Activated naive CD4-positive, alpha-beta T cell (primary cell): Measurements from ENCODE around the gene PCNX2.
"Not testable (repeated sequence)": the region's sequence is repeated elsewhere in the genome, so short reads cannot be mapped to it uniquely, and the experiment has no call there.

ENCODE experiments used
- DNase-seq, 4 experiments: peaks; one replicate each; lab custom pipeline; 2025; lab: John Stamatoyannopoulos, UW

Gene PCNX2

DNA sequence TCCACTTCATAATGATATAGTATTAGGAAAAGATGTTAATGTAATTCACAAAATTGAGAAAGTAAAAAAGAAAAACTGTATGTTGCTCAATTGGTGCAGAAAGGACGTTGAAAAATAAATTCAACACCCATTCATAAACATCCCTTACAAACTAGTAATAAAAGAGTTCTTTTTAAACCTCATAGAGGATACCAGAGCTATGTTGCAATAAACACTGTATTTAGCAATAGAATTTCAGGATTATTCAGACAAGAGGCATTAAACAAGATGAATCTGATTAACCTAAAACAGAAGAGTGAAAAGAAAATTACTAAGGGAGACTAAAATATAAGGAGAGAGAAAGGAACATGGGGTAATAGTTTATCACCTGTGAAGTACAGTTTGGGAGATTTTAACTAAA, 190.3 kb downstream of the PCNX2 start:
- DNase-seq: no peak

DNA sequence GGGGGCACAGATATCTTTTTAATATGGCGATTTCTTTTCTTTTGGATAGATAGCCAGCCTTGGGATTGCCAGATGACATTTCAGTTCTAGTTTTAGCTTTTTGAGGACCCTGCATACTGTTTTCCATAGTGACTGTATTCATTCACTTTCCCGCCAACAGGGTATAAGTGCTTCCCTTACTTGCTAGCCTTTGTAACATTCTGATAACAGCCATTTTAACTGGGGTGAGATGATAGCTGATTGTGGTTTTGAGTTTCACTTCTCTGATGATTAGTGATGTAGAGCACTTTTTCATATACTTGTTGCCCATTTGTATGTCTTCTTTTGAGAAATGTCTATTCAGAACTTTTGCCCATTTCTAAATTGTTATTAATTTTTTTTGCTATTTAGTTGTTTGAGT, 193.2 kb downstream of the PCNX2 start:
- no peak for DNase-seq

DNA sequence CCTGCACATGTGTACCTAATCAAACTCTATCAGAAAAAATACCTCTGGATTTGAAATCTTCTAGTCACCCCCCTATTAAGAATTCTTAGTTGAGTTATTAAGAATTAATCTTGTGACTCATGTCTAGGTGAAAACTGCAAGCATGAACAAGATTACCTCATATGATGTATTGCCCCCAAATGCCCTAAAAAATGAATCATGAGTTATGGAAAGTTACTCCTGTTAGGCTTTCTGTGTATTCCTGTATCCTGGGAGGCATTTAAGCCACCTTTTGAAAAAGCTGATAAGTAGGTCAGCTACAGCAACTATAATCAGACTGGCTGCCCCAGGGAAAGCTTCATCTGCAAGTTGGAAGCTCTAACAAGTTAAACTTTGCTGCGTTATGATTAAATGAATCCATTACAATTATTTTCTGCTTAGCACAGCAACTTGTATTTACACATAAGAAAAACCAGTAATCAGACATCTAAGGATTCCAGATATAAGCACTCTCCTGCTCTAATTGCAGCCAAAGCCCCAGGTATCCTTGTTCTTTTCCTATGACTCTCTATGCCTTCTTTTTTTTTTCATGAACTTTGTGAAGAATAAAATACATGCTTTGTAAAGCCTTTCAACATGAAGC, 197.5 kb downstream of the PCNX2 start:
- no peak for DNase-seq

DNA sequence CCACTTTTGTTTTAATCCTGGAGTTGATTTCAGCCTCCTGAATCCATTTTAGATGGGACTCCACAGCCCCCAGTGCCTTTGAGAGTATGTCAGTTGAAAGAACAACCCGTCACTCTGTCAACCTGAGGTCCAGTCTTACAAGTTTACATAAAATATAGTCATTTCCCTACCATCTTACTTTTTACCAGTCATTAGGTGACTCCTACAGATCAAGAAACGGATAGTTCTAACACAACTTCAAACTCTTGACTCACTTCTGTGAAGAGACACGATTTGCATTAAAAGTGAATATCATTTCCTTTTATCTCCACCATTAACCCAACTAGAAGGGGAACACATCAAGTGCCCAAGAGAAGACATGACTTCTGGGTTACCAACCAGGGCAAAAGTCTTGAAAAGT, 198.0 kb downstream of the PCNX2 start:
- DNase-seq: no peak

DNA sequence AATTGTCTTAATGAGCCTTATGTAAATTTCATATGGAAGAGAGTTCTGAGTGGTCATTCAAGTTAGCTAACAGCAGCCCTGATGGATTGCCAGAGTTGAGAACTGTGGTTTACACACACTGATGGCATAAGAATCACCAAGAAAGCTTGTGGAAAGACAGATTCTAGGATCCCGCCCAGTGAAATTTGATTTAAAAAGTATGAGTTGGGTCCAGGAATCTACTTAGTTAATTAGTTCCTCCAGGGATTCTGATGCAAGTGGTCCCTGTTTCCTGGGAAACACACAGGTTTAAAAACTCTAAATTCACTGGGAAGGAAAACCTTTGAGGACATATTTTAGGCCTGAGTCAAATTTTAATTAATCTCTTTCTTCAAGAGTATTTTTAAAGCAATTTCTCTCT, 200.8 kb downstream of the PCNX2 start:
- no peak for DNase-seq

DNA sequence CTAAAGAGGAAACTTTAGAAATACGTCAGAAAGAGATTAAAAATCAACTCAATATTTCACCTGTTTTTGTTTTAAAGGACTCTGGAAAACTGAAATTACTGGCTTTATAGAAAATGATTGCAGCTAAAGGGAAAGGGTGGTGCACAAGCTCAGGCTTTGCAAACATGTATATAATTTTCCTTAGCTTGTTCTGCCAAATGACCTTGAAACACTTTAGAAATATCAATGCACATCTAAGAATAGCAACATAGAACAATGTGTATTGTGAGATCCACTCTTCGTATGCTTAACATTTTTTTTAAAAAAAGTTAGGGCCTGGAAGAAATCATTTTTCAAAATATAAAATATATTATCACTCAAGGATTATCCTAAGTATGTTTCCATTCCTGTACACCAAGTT, 201.3 kb downstream of the PCNX2 start:
- DNase-seq: no peak

DNA sequence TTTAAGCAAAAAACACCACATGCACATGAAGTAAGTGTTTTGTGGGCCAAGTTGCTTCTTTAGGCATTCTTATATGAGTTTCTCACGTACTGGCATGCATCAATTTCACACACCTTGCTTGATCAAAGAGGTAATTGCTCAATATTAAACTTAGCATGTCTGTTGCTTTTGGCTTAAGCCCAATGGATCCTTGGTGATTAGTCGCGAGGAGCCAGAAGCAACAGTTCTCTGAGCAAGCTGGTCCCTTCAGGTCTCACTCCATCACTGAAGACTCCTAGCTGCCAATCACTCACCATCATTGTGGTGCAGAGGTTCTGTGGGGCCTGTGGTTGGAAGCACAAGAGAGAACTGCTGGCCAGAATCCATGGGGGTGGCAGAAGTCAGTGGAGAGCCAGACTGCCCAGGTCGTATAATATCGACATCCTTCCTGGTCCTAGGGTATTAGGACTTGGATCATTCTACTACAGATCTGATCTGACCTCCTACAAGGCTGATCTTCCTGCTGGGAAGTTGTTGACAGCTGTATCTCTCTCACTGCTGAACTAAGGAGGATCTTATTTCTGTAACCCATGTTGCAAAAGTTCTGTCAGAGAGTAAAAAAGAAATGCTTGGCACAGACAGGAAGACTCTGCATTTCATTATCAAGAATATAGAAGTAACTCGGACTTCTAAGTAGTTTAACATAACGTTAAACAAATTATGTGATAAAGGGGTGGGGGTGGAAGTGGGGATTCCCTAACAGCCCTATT, 204.6 kb downstream of the PCNX2 start:
- DNase-seq: no peak

DNA sequence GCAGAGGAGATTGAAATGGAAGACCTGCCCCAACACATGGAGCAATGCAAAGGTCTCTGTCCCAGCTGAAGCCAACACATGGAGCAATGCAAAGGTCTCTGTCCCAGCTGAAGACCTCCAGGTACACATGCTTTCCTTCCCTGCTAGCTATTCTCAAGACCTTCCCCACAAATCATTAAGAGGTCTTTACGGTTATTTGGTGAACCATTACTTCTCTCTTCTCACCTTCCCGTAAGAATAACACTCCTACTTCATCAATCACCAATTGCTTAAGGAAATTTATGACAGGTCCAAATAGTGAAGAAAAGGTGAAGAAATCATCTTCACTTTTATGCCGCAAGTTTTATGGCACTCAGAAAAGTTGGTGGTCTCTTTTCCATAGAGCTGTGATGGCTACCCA, 206.3 kb downstream of the PCNX2 start:
- no peak for DNase-seq

DNA sequence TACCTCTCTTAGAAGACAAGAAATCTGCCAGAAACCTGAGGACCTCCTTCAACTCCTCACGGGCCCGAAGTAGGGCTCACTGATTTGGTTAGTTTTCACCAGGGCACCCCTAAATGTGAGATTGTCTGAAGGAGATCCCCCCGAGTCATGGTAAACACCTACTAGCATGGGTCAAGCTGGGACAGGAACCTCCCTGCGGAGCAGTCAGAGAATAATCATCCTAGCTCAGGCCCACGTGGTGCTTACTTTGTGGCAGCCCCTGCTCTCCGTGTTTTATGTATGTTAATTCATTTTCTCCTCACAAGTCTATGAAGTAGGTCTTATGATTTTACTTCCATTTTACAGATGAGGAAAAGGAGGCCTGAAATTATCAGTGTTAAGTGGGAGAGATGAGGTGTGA, 206.9 kb downstream of the PCNX2 start:
- no peak for DNase-seq

DNA sequence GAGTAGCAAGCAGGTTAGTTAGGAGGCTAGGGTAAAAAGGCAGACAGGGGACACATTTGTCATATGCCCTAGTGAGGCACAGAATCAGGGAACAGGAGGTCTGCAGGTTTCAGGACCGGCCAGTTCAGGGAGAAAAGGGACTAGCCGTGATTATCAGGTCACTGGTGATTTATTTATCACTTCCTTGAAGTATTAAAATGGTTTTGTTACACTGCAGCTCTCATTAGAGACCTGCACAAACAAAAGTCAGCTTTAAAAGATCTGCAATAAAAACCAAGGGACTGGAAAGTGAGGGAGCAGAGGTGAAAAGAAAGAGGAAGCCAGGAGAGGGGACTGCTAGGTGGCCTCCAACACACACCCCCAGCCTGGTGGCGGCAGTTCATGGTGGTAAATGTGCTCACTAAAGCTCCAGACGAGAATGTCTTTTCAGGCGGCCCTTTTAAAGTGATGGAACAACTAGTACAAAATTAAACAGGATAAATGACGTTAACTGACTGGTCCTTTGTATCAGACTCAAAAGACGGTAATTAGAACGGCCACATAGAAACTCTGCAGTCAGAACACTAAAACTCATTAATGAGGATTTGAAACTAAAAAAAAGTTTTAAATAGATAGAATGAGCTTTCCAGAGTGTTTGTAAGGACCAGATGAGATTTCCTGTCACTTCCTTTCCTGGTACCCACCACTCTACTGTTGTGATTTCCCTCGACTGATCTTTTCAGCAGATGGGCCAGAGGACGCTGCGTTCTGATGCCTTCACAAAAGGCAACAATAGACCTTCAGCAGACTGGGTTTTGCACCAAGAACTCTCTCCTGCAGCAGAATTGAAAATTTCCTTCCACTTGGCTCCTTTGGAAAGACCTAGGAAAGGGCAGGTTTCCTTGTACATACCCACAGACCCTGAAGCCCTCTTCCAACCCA, 208.3 kb downstream of the PCNX2 start:
- DNase-seq: no peak

DNA sequence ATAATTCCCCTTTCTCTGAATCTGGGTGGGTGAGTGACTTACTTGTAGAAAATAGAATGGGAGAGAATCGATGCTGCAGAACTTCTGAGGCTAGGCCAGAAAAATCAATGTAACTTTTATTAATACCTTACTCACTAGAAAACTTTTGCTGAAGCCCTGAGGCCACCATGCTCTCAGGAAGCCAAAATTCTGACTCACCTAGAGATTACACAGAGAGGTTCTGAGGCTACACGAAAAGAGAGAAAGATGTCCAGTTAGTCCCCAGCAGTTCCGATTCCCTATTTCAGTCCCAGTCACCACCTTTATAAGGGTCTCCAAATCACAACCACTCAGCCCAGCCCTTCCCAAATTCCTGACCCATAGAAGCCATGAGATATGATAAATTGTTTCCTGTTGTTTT, 210.0 kb downstream of the PCNX2 start:
- no peak for DNase-seq

DNA sequence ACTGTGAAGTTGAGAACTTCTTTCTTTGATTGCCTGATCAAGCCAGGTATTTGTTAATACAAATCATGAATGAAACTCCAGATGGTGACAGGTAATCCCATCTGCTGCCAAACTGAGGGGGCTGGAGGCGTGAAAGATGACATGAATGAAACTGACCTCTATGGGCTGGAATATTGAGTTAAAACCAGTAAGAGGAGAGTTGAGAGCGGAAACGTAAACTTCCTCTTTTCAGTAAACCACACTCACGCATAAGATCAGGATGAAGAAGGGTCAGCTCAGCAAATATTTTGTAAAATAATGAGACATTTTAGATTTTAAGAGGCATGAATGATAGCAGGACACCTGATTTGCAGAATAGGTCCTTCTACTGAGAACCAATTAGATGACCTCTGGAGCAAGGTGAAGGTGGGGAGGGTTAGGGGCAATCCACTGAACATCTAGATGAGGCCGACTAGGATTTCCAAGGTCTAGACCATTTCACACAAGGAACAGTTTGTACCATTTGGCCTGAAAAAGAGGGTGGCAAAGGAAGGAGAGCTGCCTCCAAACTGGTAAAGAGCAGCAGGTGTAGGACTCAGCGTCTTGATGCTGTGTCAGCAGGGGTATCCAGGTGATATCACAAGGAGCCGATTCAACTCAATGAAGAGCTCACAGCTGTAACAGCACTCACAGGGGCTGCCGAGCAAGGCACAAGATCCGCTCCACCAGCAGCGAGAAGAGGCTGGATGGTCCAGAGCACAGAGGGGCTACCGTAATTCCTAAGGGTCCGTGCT, 212.6 kb downstream of the PCNX2 start:
- no peak for DNase-seq

DNA sequence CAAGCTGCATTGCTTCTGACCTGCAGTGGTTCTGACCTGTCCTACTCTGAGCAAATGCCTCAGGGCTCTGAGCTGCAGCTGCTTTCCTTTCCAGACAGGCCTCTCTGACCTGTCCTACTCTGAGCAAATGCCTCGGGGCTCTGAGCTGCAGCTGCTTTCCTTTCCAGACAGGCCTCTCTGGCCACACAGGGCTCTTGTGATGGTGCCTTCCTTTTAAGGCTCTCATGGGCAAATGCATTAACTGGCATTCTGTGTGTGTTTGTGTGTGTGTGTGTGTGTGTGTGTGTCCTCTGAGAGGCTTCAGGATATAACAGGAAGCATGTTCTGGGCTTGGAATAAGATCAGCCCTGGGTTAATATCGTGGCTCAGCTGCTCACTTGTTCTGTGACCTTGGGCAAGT, 213.8 kb downstream of the PCNX2 start:
- no peak for DNase-seq

DNA sequence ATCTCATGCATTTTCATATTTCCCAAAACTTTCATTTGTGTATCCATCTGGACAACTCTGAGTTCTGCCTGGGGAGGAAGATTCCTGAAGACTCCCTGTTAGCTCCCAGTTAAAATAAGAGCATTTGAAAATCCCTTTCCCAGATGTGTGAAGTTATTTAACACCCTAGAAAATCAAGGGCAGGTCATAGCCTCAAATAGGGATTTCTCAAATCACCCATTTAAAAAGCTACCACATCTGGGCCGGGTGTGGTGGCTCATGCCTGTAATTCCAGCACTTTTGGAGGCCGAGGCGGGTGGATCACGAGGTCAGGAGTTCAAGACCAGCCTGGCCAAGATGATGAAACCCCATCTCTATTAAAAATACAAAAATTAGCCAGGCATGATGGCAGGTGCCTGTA, 214.7 kb downstream of the PCNX2 start:
- DNase-seq: not testable (repeated sequence)

DNA sequence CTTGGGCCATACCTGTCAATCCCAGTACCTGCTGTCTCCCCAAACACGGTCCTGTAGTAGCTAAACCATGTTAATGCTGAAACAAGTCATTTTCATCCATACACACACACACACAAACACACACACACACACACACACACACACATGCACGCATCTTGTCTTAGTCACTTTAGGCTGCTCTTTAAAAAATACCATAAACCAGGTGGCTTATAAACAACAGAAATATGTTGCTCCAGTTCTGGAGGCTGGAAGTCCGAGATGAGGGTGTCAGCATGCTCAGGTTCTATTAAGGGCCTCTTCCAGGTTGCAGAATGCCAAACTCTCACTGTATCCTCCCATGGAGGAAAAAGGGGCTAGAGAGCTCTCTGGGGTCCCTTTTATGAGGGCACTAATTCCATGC, 215.2 kb downstream of the PCNX2 start:
- DNase-seq: no peak

DNA sequence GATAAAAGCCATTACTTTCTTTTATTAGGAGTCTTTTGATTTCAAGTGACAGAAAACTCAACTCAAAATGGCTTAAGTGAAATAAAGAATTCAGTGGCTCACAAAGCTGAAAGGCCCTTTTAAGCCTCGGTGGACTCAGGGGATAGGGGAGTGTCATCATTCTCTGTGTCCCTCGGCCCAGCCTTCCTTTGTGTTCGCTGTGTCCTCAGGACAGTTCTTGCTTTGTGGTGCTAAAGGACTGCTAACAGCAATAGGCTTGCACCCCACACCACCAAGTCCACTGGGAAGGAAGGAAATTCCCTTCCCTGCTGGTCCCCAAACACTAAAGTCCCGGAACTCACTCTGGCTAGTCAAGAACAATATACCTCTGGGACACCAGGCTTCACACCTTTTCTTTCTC, 216.0 kb downstream of the PCNX2 start:
- DNase-seq: no peak

DNA sequence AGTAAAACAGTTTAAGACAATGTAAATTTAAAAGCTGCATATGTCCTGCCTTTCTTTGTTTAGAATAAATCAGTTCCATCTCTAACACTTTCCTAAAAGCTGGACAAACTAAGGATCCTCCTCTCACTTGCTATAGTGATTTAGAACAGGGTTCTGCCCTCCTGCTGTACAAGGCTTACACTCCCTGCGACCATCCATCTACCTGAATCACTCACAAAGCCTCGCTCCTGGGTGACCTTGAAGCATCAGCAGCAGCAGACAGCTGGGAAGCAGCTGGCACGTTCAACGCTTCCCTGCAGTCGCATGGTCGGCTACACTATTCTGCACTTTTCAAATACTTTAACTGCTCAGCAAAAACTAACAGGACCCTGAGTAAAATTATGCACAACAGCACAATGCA, 217.1 kb downstream of the PCNX2 start:
- no peak for DNase-seq

DNA sequence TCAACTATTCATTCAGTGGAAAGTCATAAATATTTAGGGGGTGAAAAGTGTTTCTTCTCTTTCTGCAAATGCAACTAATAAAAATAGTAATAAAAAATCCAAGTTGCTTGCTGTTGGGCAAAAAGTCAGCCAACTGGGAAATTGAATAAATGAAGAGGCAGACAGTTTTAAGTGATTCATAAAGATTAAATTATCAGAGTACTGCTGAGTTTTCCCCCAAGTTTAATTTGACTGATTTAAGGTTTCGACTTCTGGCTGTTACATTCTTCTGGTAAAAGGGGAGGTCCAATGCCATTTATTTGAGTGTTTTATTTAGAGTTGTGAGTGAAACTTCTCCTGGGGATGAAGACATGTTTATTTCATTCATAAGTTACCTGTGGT, 219.6 kb downstream of the PCNX2 start:
- DNase-seq: no peak

DNA sequence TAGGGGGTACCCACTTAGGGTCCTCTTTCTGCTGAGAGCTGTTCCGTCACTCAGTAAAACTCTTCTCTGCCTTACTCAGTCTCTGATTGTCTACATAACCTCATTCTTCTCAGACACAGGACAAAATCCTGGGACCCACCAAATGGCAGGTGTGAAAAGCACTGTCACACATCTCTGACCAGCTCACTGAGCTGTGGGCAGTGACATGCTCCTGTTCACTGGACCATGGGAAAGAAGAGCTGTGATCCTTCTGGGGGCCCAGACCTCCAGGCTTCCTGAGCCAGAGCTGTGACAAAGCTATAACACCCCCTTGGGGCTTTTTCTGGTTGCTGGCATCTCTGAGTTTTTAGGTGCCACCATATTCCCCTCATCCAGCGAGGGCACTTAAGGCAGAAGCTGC, 229.4 kb downstream of the PCNX2 start:
- DNase-seq: no peak

DNA sequence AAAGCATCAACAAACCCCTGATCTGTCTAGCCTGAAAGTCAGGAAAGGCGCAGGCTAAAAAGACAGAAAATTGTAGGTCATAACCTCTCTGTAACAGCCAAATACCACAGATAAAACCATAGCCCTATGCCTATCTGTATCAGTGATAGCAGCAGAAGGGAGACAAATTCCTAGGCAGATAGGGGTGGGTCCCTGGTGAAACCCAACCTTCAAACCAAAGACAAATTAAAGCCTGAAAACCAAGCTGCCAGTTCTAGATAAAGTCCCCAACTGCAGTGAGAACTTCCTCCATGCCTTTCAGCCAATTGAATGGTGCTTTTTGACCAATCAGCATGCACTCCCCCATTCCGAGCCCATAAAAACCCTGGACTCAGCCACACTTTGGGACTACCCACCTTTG, 229.8 kb downstream of the PCNX2 start:
- DNase-seq: no peak

DNA sequence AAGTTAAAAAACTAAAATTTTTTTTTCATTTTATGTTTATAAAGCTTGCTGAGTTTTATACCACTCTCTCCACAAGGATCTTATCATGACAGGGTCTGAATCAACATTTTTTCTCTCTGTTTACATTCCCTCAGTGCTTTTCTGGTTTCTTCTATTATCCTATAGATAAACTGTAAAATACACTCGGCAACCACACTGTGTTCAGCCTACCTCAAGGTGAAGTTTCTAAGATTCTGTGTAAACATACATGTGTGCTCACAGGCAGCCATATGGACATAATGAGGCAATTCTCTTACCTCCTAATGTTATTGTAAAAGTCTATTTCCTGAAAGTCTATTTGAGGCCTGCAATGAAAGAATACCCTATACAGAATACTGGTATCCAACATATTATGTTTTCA, 230.5 kb downstream of the PCNX2 start:
- no peak for DNase-seq

DNA sequence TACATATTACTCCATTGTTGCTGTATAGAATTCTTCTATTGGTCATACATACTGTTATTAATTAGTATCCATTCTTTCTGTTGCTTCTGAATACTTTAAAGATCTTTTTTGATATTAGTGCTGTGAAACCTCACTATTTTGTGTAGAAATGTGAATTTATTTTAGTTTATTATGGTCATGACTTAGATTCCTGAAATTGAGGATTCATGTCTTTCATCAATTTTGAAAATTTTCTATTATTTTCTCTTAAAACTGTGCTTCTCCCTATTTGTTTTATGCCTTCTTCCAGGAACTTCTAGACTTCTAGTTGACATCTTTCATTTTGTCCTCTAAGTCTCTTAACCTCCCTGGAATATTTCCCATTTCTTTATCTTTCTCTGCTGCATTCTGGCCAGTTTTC, 232.1 kb downstream of the PCNX2 start:
- DNase-seq: no peak
